Endothelial cell of umbilical vein (primary cell): ENCODE data around the gene LRRC23.
"Not testable (repeated sequence)": the region's sequence is repeated elsewhere in the genome, so short reads cannot be mapped to it uniquely, and the experiment has no call there.

Source experiments
- POLR2AphosphoS5 ChIP-seq: IDR thresholded peaks from 2 replicates; pipeline ENCODE4 v1.6.1; 2012; ENCODE audit warnings: low read depth, mild to moderate bottlenecking, control low read depth, low read length, moderate library complexity; ENCODE audit not compliant: insufficient read depth
- TF ChIP-seq, protein P1 (sequence below), 2 donors: IDR thresholded peaks; 1 replicate in 1 of 2; 2 replicates in 1 of 2; pipeline ENCODE4 v1.5.1; 2011; ENCODE audit warnings: low read length in 2 of 2, mild to moderate bottlenecking in 2 of 2, moderate library complexity in 2 of 2, control low read depth in 1 of 2, inconsistent platforms in 1 of 2, low read depth in 1 of 2; ENCODE audit not compliant: insufficient read depth in 1 of 2; ENCODE audit errors: extremely low read depth in 1 of 2
- TF ChIP-seq, protein P2 (sequence below): IDR thresholded peaks from 2 replicates; pipeline ENCODE4 v1.6.1; 2011; ENCODE audit not compliant: insufficient read depth, insufficient read length

DNA sequence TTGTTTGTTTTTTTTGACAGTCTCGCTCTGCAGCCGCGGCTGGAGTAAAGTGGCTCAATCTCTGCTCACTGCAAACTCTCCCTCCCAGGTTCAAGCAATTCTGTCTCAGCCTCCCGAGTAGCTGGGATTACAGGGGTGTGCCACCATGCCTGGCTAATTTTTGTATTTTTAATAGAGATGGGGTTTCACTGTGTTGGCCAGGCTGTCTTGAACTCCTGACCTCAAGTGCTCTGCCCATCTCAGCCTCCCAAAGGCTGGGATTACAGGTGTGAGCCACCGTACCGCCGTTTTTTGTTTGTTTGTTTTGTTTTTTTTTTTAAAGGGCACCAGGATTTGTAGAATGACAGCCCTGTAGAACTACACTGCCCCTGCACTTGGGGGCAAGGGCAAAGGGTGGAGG, 15.8 kb upstream of the LRRC23 start:
- TF ChIP-seq, protein P1, sequence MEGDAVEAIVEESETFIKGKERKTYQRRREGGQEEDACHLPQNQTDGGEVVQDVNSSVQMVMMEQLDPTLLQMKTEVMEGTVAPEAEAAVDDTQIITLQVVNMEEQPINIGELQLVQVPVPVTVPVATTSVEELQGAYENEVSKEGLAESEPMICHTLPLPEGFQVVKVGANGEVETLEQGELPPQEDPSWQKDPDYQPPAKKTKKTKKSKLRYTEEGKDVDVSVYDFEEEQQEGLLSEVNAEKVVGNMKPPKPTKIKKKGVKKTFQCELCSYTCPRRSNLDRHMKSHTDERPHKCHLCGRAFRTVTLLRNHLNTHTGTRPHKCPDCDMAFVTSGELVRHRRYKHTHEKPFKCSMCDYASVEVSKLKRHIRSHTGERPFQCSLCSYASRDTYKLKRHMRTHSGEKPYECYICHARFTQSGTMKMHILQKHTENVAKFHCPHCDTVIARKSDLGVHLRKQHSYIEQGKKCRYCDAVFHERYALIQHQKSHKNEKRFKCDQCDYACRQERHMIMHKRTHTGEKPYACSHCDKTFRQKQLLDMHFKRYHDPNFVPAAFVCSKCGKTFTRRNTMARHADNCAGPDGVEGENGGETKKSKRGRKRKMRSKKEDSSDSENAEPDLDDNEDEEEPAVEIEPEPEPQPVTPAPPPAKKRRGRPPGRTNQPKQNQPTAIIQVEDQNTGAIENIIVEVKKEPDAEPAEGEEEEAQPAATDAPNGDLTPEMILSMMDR (IDR thresholded peaks at IDR 0.05; ENCODE audit: extremely low read depth in 1 of 2, insufficient read depth in 1 of 2, low read depth in 1 of 2, low read length in 2 of 2) = not testable (repeated sequence)
- not testable (repeated sequence) for TF ChIP-seq POLR2AphosphoS5
- TF ChIP-seq, protein P2, sequence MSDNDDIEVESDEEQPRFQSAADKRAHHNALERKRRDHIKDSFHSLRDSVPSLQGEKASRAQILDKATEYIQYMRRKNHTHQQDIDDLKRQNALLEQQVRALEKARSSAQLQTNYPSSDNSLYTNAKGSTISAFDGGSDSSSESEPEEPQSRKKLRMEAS = not testable (repeated sequence)
